HEK293 (cell line): ENCODE data around the gene NMNAT2.

ENCODE experiments used
- CTCF ChIA-PET: fragments of 350-600 bp; formaldehyde crosslinking; extraction: SDS; loops from one replicate; lab custom pipeline; 2021; ENCODE audit warnings: antibody characterized with exemption; lab: Yijun Ruan, JAX
- POLR2A ChIA-PET: fragments of 300-600 bp; formaldehyde crosslinking; extraction: SDS; loops from one replicate; lab custom pipeline; 2020; ENCODE audit warnings: antibody characterized with exemption, inconsistent platforms; lab: Yijun Ruan, JAX
- H3K27ac ChIP-seq: fragments of 200-500 bp; sonication (Bioruptor generic); 2 replicates; pipeline ENCODE4 v1.5.1; 2014; ENCODE audit warnings: low read depth, low read length, control low read depth, inconsistent platforms; ENCODE audit errors: extremely low read depth
- H3K36me3 ChIP-seq, 2 experiments: fragments of 200-500 bp in 1 of 2; sonication (Bioruptor generic) in 1 of 2; 1 replicate in 1 of 2; 2 replicates in 1 of 2; pipeline ENCODE4 v1.5.1; 2014 to 2017; ENCODE audit warnings: inconsistent platforms in 2 of 2, low read length in 2 of 2; ENCODE audit not compliant: control insufficient read depth in 2 of 2, insufficient read depth in 1 of 2
- H3K4me1 ChIP-seq: fragments of 200-500 bp; sonication (Bioruptor generic); 2 replicates; pipeline ENCODE4 v1.5.1; 2014; ENCODE audit warnings: mild to moderate bottlenecking, low read length, inconsistent platforms; ENCODE audit not compliant: control insufficient read depth, insufficient read depth
- H3K4me3 ChIP-seq: 2 replicates; pipeline ENCODE4 v1.5.1; 2011; ENCODE audit warnings: low read depth, mild to moderate bottlenecking, control low read depth, low read length, moderate library complexity
- H3K9me3 ChIP-seq: fragments of 200-500 bp; sonication (Bioruptor generic); 2 replicates; pipeline ENCODE4 v1.5.1; 2014; ENCODE audit warnings: low read depth, low read length, inconsistent platforms; ENCODE audit not compliant: control insufficient read depth, insufficient read depth
- GLIS1 ChIP-seq: fragments of 450-650 bp; formaldehyde crosslinking; IDR thresholded peaks from 2 replicates; pipeline ENCODE4 v1.5.1; 2016; ENCODE audit warnings: missing biosample characterization, missing genetic modification characterization
- KLF10 ChIP-seq: fragments of 450-650 bp; IDR thresholded peaks from 2 replicates; pipeline ENCODE4 v1.5.1; 2018; ENCODE audit warnings: missing biosample characterization, mild to moderate bottlenecking, missing genetic modification characterization
- REPIN1 ChIP-seq: fragments of 450-650 bp; formaldehyde crosslinking; IDR thresholded peaks from 2 replicates; pipeline ENCODE4 v1.5.1; 2017; ENCODE audit warnings: missing biosample characterization, missing genetic modification characterization, low read depth
- WT1 ChIP-seq: fragments of 450-650 bp; formaldehyde crosslinking; IDR thresholded peaks from 2 replicates; pipeline ENCODE4 v1.5.1; 2016; ENCODE audit warnings: missing biosample characterization, missing genetic modification characterization
- YY1 ChIP-seq: fragments of 450-650 bp; formaldehyde crosslinking; IDR thresholded peaks from 2 replicates; pipeline ENCODE4 v1.5.1; 2018; ENCODE audit warnings: missing biosample characterization, missing genetic modification characterization
- ZBTB7A ChIP-seq: fragments of 450-650 bp; formaldehyde crosslinking; IDR thresholded peaks from 2 replicates; pipeline ENCODE4 v1.5.1; 2016; ENCODE audit warnings: low read depth, missing biosample characterization, missing genetic modification characterization
- ZEB2 ChIP-seq: fragments of 450-650 bp; formaldehyde crosslinking; IDR thresholded peaks from 2 replicates; pipeline ENCODE4 v1.5.1; 2016; ENCODE audit warnings: missing biosample characterization, missing genetic modification characterization
- ZFP3 ChIP-seq: fragments of 450-650 bp; formaldehyde crosslinking; IDR thresholded peaks from 2 replicates; pipeline ENCODE4 v1.5.1; 2016; ENCODE audit warnings: low read depth, missing biosample characterization, missing genetic modification characterization
- ZFP41 ChIP-seq: fragments of 450-650 bp; formaldehyde crosslinking; IDR thresholded peaks from 2 replicates; pipeline ENCODE4 v1.5.1; 2016; ENCODE audit warnings: missing biosample characterization, missing genetic modification characterization, borderline replicate concordance
- ZFP69B ChIP-seq: fragments of 450-650 bp; formaldehyde crosslinking; IDR thresholded peaks from 2 replicates; pipeline ENCODE4 v1.5.1; 2016; ENCODE audit warnings: missing biosample characterization, missing genetic modification characterization
- ZNF2 ChIP-seq: fragments of 450-650 bp; formaldehyde crosslinking; IDR thresholded peaks from 2 replicates; pipeline ENCODE4 v1.5.1; 2016; ENCODE audit warnings: missing biosample characterization, missing genetic modification characterization
- ZNF214 ChIP-seq: fragments of 450-650 bp; formaldehyde crosslinking; IDR thresholded peaks from 2 replicates; pipeline ENCODE4 v1.5.1; 2017; ENCODE audit warnings: missing biosample characterization, mild to moderate bottlenecking, missing genetic modification characterization, borderline replicate concordance
- ZNF223 ChIP-seq: fragments of 450-650 bp; formaldehyde crosslinking; IDR thresholded peaks from 2 replicates; pipeline ENCODE4 v1.5.1; 2016; ENCODE audit warnings: missing biosample characterization, missing genetic modification characterization
- ZNF335 ChIP-seq: fragments of 450-650 bp; formaldehyde crosslinking; conservative IDR thresholded peaks from 2 replicates; pipeline ENCODE4 v1.5.1; 2016; ENCODE audit warnings: missing biosample characterization, missing genetic modification characterization
- ZNF473 ChIP-seq: fragments of 450-650 bp; formaldehyde crosslinking; IDR thresholded peaks from 2 replicates; pipeline ENCODE4 v1.5.1; 2017; ENCODE audit warnings: missing biosample characterization, missing genetic modification characterization
- ZNF549 ChIP-seq: fragments of 450-650 bp; IDR thresholded peaks from 2 replicates; pipeline ENCODE4 v1.5.1; 2018; ENCODE audit warnings: missing biosample characterization, missing genetic modification characterization, mild to moderate bottlenecking, inconsistent platforms, moderate library complexity
- ZNF560 ChIP-seq: fragments of 450-650 bp; formaldehyde crosslinking; IDR thresholded peaks from 2 replicates; pipeline ENCODE4 v1.5.1; 2017; ENCODE audit warnings: missing biosample characterization, missing genetic modification characterization, borderline replicate concordance
- ZNF561 ChIP-seq: fragments of 450-650 bp; IDR thresholded peaks from 2 replicates; pipeline ENCODE4 v1.5.1; 2018; ENCODE audit warnings: missing biosample characterization, missing genetic modification characterization, borderline replicate concordance
- ZNF571 ChIP-seq: fragments of 450-650 bp; formaldehyde crosslinking; IDR thresholded peaks from 2 replicates; pipeline ENCODE4 v1.5.0; 2017; ENCODE audit warnings: missing biosample characterization, missing genetic modification characterization
- ZNF600 ChIP-seq: fragments of 450-650 bp; formaldehyde crosslinking; IDR thresholded peaks from 2 replicates; pipeline ENCODE4 v1.5.1; 2016; ENCODE audit warnings: missing biosample characterization, missing genetic modification characterization
- ZNF623 ChIP-seq: fragments of 450-650 bp; formaldehyde crosslinking; IDR thresholded peaks from 2 replicates; pipeline ENCODE4 v1.5.1; 2016; ENCODE audit warnings: missing biosample characterization, missing genetic modification characterization
- ZNF629 ChIP-seq: fragments of 450-650 bp; formaldehyde crosslinking; IDR thresholded peaks from 2 replicates; pipeline ENCODE4 v1.5.1; 2017; ENCODE audit warnings: missing biosample characterization, missing genetic modification characterization
- ZNF670 ChIP-seq: fragments of 450-650 bp; formaldehyde crosslinking; IDR thresholded peaks from 2 replicates; pipeline ENCODE4 v1.5.1; 2016; ENCODE audit warnings: missing biosample characterization, missing genetic modification characterization, low read depth
- ZNF677 ChIP-seq: fragments of 450-650 bp; IDR thresholded peaks from 2 replicates; pipeline ENCODE4 v1.5.0; 2018; ENCODE audit warnings: missing biosample characterization, mild to moderate bottlenecking, missing genetic modification characterization, moderate library complexity
- ZNF701 ChIP-seq: fragments of 450-650 bp; formaldehyde crosslinking; IDR thresholded peaks from 2 replicates; pipeline ENCODE4 v1.5.1; 2016; ENCODE audit warnings: missing biosample characterization, missing genetic modification characterization
- ZXDB ChIP-seq: fragments of 450-650 bp; formaldehyde crosslinking; IDR thresholded peaks from 2 replicates; pipeline ENCODE4 v1.5.1; 2016; ENCODE audit warnings: missing biosample characterization, missing genetic modification characterization
- TF ChIP-seq, protein P1 (sequence below): fragments of 450-650 bp; IDR thresholded peaks from 2 replicates; pipeline ENCODE4 v1.5.1; 2018; ENCODE audit warnings: missing biosample characterization, missing genetic modification characterization
- TF ChIP-seq, protein P2 (sequence below): fragments of 450-650 bp; formaldehyde crosslinking; IDR thresholded peaks from 2 replicates; pipeline ENCODE4 v1.5.1; 2016; ENCODE audit warnings: missing biosample characterization, missing genetic modification characterization
- TF ChIP-seq, protein P3 (sequence below): fragments of 450-650 bp; formaldehyde crosslinking; IDR thresholded peaks from 2 replicates; pipeline ENCODE4 v1.5.1; 2016; ENCODE audit warnings: missing biosample characterization, missing genetic modification characterization, low read depth

Gene NMNAT2

DNA sequence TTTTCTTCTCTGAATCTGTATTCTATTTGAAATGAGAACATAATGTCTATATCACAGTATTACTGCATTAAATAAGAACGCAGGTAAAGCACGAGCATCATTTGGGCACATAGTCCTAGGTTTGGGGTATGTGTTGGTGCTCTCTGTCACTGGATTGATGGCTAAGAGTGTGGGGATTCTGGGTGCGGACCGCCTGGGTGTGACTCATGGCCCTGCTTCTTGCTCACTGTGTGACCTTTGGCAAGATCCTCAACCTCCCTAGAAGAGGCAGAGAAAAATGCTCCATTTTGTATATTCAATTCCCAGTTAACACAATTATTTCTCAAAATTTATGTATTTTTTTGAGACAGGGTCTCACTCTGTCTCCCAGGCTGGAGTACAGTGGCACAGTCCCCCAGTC, 132.4 kb downstream of the NMNAT2 start:
- Histone ChIP-seq H3K9me3 (no peaks in the 10 kb centered on the region), H3K36me3 (no peaks in the 10 kb centered on the region), H3K4me3 (no peak overlapping the region), H3K4me1 (no peaks in the 10 kb centered on the region), H3K27ac (no peak overlapping the region)
- ChIA-PET POLR2A (no interaction called here), CTCF (interaction anchor here (1.1 to 1.3 kb wide), 3 partner anchors 8 to 337 kb away, joined by 3 to 7 read pairs (median 3); no protein-coding TSS in a partner anchor)
- no peak for TF ChIP-seq ZFP3
- TF ChIP-seq ZXDB (tag by site-specific recombination), result no peak
- no peak for TF ChIP-seq KLF10 (tag by site-specific recombination)
- TF ChIP-seq YY1 (tag by site-specific recombination), result no peak
- TF ChIP-seq ZFP69B, result no peak
- no peak for TF ChIP-seq ZNF335
- TF ChIP-seq ZNF561, result no peak
- TF ChIP-seq ZEB2 (tag by site-specific recombination), result no peak
- TF ChIP-seq, protein P1, sequence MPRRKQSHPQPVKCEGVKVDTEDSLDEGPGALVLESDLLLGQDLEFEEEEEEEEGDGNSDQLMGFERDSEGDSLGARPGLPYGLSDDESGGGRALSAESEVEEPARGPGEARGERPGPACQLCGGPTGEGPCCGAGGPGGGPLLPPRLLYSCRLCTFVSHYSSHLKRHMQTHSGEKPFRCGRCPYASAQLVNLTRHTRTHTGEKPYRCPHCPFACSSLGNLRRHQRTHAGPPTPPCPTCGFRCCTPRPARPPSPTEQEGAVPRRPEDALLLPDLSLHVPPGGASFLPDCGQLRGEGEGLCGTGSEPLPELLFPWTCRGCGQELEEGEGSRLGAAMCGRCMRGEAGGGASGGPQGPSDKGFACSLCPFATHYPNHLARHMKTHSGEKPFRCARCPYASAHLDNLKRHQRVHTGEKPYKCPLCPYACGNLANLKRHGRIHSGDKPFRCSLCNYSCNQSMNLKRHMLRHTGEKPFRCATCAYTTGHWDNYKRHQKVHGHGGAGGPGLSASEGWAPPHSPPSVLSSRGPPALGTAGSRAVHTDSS (tag by site-specific recombination), result no peak
- TF ChIP-seq ZNF2, result no peak
- no peak for TF ChIP-seq ZFP41 (tag by site-specific recombination)
- no peak for TF ChIP-seq ZNF677 (tag by site-specific recombination)
- no peak for TF ChIP-seq ZNF701
- no peak for TF ChIP-seq ZNF560 (tag by site-specific recombination)
- TF ChIP-seq, all 188 proteins: peak for 0

DNA sequence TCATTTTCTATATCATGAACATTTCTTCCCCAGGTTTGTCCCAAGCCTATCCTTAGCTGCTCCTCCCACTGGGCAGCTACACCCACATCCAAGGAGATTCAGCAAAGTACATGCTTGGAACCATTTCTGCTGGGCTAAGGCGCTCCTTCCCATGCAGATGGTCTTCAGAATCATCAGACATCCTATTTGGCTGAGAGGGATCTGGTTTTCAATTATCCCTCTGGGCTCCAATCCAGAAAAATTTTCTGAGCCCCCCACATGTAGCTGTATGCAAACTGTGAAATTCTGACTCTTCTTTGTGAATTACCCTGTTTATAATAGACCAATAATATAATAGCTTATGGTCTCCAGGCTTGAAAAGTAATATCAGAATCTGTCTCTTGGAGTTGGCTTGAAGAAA, 132.9 kb downstream of the NMNAT2 start:
- POLR2A ChIA-PET, result no interaction called here
- H3K4me1 ChIP-seq, result no peaks in the 10 kb centered on the region
- TF ChIP-seq ZNF214 (tag by site-specific recombination) (no peak), KLF10 (tag by site-specific recombination) (no peak), ZNF223 (no peak), WT1 (tag by site-specific recombination) (no peak), ZNF677 (tag by site-specific recombination) (no peak), ZNF623 (tag by site-specific recombination) (no peak), ZNF549 (no peak)
- TF ChIP-seq, all 188 proteins: peak for 0
- no peak overlapping the region for H3K27ac ChIP-seq
- CTCF ChIA-PET, result interaction anchor here (1.1 to 1.3 kb wide), 3 partner anchors 8 to 337 kb away, joined by 3 to 7 read pairs (median 3); no protein-coding TSS in a partner anchor
- no peaks in the 10 kb centered on the region for H3K9me3 ChIP-seq
- no peaks in the 10 kb centered on the region for H3K36me3 ChIP-seq
- no peak overlapping the region for H3K4me3 ChIP-seq

DNA sequence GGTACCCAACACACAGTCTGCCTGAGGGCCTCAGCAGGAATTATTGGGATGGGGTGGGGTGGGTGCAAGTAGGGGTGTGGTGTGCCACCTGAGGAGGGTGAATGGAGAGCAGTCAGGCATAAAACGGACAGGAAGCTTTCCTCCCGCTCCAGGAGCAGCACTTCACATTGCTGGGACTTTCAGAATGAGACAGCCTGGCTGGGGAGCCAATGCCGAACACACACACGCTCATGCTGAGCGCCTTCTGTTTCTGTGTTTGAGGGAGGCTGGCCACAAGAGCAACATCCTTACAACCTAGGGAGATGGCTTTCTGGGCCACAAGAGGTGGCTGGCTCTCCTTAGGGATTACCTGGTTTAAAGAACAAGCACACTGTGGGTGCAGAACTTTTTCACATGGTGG, 134.1 kb downstream of the NMNAT2 start:
- Histone ChIP-seq H3K4me1 (peaks cover 2% of the 10 kb centered on the region; the same call in 1 of the 2 replicates), H3K36me3 (no peaks in the 10 kb centered on the region), H3K4me3 (no peak overlapping the region), H3K27ac (no peak overlapping the region), H3K9me3 (no peaks in the 10 kb centered on the region)
- CTCF ChIA-PET, result interaction anchor here (1.3 kb wide), 1 partner anchor 339 kb away, joined by 4 read pairs; no protein-coding TSS in a partner anchor
- POLR2A ChIA-PET, result no interaction called here
- TF ChIP-seq, protein P2, sequence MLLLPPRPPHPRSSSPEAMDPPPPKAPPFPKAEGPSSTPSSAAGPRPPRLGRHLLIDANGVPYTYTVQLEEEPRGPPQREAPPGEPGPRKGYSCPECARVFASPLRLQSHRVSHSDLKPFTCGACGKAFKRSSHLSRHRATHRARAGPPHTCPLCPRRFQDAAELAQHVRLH (tag by site-specific recombination), result no peak
- TF ChIP-seq ZNF670 (no peak), ZNF600 (no peak), ZBTB7A (tag by site-specific recombination) (no peak), ZNF623 (tag by site-specific recombination) (no peak), ZNF473 (tag by site-specific recombination) (no peak), ZNF571 (tag by site-specific recombination) (no peak), ZNF629 (tag by site-specific recombination) (no peak), REPIN1 (no peak), GLIS1 (no peak)
- TF ChIP-seq, protein P3, sequence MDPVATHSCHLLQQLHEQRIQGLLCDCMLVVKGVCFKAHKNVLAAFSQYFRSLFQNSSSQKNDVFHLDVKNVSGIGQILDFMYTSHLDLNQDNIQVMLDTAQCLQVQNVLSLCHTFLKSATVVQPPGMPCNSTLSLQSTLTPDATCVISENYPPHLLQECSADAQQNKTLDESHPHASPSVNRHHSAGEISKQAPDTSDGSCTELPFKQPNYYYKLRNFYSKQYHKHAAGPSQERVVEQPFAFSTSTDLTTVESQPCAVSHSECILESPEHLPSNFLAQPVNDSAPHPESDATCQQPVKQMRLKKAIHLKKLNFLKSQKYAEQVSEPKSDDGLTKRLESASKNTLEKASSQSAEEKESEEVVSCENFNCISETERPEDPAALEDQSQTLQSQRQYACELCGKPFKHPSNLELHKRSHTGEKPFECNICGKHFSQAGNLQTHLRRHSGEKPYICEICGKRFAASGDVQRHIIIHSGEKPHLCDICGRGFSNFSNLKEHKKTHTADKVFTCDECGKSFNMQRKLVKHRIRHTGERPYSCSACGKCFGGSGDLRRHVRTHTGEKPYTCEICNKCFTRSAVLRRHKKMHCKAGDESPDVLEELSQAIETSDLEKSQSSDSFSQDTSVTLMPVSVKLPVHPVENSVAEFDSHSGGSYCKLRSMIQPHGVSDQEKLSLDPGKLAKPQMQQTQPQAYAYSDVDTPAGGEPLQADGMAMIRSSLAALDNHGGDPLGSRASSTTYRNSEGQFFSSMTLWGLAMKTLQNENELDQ (tag by site-specific recombination), result no peak
